ENCODE measurements around the gene RGPD5.
"Not testable (repeated sequence)": the region's sequence is repeated elsewhere in the genome, so short reads cannot be mapped to it uniquely, and the experiment has no call there.

RGPD5 gene

DNA sequence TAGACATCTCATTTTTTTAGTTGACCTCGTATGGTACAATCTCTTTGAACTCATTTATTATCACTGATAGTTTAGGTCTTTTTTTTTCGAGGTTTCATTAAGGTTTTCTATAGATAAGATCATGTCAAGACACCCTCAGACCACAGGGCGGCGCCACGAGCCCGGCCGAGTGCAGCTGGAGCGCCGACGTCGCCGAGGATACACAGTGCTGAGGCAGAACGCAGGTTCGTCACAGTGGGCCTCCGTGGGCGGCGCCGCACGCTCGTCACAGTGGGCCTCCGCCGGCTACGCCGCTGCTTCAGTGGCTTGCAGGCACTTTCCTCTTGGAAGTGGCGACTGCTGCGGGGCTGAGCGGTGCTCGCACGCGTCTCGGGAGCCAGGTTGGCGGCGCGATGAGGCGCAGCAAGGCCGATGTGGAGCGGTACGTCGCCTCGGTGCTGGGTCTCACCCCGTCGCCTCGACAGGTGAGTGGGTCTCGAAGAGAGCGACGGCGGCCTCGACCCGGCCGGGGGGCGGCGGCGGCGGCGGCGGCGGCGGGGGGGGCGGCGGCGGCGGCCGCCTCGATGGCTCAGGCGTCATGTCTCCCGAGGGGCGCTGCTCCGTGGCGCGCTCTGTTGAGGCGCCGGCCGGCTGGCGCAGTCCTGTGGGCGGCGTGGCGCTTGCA lies at the start of gene RGPD5:
Gene RGPD5 (plus strand): TSS at position 232 of the 664 bp plus-strand sequence. CDS start 161 bp downstream, at position 393.
- H3K4me3 ChIP-seq (replicated peaks in 1 of 2; ENCODE audit: low read depth in 2 of 2, low read length in 2 of 2); DNase-seq (ENCODE audit: low read depth in 2 of 2): not testable (repeated sequence)

DNA sequence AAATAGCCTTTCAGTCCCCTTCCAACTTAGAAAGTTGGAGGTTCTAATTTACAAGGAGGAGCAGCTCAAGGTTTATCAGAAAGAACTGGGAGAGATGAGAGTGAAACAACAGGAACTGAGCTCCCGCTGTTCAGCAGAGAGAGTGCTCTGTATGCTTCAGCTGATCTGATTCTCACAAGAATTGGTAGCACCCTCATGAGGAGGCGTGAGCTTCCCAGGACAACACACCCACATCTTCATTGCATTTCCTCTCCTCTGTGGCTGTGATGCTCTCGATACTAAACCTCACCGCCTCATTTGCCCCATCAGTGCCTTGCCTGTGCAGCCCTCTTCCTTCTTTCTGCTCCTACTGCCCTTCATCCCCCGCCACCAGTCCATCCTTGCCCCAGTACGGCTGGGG lies 42.5 kb upstream of the RGPD5 start:
- H3K4me3 ChIP-seq (replicated peaks in 1 of 2; ENCODE audit: low read depth in 2 of 2, low read length in 2 of 2); DNase-seq (ENCODE audit: low read depth in 2 of 2): not testable (repeated sequence)

DNA sequence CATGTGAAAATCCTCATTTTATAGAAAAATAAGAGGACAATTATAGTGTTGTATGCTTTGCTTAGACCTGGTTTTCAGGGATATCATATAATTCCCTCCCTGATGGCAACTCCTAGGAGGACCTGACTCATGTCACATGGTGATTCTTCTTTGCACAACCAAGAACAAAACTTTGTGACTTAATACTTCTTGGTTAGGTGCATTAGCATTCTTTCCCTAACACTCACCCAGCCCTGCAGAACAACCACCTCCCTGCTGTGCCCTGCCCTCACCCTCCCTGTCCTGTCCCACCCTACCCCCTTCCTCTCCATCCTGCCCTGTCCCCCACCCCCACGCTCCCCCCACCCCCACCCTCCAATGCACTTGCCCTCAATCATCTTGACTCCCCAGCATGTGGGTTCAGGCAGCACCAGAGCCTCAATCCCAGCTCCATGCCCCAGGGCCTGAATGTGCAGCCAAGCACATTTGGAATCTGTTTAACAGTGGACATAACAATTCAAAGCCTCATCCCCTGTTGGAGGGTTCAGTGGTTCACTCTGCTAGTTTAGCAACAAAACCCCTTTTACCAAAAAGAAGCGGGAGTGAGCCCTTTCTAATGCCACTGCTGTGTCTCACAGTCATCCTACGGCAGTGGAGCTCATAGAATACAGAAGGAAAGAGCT lies 36.8 kb upstream of the RGPD5 start:
- not testable (repeated sequence) for DNase-seq (ENCODE audit: low read depth in 2 of 2); H3K4me3 ChIP-seq (replicated peaks in 1 of 2; ENCODE audit: low read depth in 2 of 2, low read length in 2 of 2)

DNA sequence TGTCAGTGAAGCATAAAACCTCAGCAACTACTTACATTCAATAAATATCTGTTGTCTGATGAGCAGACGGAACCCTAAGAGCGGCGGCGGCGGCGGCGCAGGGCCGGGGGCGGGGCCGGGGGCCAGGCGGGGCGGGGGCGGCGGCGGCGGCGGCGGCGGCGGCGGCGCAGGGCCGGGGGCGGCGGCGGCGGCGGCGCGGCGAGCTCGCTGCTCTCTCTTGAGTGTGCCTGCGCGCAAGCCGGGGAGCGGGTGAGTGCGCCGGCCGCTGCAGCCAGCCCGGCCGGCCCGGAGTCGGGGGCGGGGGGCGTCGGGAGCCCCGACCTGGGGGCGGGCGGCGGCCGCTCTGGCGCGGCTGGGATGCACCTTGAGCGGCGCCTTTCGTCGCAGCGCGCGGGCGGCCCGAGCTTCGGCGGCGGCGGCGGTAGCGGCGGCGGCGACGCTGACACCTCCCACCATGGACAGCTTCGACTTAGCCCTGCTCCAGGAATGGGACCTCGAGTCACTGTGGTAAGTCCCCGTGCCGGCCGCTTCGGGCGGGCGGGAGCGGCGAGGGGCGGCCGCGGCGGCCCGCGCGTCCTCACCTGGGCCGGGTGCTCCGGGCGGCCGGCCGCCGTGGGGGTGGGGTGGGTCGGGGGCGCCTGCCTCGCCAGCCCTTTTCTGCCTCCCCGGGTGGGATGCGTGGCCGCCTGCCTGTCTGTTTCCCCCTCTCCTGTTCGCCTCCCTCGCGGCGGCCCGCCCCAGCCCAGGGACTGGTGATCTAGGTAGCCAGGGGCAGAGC lies 33.7 kb upstream of the RGPD5 start:
- not testable (repeated sequence) for H3K4me3 ChIP-seq (replicated peaks in 1 of 2; ENCODE audit: low read depth in 2 of 2, low read length in 2 of 2); DNase-seq (ENCODE audit: low read depth in 2 of 2)

DNA sequence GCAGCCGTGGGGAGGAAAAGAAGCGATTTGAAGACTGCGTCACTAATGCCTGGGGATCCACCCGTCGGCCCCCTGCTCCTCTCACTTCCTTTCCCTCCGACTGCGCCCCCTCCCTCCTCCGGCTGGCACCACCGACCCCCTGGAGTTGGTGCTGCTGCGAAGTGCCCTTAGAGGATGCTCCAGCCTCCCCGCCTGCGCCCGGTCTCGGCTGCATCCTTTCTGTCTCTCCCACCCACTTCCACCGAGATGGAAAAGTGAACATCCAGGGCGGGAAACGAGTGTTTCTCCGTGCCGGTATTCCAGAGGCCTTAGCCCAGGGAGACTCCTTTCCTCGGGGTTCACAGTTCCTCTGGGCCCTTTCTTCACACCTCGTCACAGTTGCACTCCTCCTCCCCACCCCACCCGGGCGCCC lies 33.1 kb upstream of the RGPD5 start:
- not testable (repeated sequence) for DNase-seq (ENCODE audit: low read depth in 2 of 2); H3K4me3 ChIP-seq (replicated peaks in 1 of 2; ENCODE audit: low read depth in 2 of 2, low read length in 2 of 2)

DNA sequence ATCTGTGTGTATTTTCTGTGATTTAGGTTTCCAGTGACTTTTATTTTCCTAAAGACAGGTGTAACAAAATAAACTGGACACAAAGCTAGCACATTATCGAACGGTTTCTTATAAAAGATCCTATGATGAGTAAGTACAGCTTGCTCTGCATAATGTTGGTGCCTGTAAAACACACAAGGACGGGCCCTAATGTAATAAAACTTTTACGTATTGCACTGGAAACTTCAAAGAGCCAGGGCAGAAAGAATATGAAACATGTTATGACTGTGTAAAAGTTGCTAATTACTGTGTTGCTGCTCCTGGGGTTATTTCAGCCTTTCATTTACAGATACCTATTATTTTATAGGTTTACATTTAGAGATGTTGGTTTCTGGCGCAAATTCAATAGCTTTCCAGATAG lies 32.1 kb upstream of the RGPD5 start:
- not testable (repeated sequence) for H3K4me3 ChIP-seq (replicated peaks in 1 of 2; ENCODE audit: low read depth in 2 of 2, low read length in 2 of 2); DNase-seq (ENCODE audit: low read depth in 2 of 2)

DNA sequence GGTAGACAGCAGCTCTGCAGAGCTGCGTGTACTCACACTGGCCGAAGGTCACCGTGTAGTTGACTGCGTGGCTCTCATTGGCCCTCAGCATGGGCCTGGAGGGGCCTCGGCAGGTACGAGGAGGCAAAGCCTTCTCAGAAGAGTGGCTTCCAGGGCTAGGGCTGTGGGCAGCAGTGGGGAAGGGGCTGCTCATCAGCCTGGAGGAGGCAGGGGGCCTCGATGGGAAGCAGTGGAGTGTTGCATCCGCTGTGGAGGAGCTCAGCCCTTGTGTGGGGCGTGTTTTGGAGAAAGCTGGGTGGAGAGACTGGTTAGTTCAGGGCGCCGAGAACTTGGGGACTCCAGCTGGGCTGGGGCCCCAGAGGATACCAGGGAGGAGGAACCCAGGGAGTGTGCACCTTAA lies 28.0 kb upstream of the RGPD5 start:
- H3K4me3 ChIP-seq (replicated peaks in 1 of 2; ENCODE audit: low read depth in 2 of 2, low read length in 2 of 2); DNase-seq (ENCODE audit: low read depth in 2 of 2): not testable (repeated sequence)

DNA sequence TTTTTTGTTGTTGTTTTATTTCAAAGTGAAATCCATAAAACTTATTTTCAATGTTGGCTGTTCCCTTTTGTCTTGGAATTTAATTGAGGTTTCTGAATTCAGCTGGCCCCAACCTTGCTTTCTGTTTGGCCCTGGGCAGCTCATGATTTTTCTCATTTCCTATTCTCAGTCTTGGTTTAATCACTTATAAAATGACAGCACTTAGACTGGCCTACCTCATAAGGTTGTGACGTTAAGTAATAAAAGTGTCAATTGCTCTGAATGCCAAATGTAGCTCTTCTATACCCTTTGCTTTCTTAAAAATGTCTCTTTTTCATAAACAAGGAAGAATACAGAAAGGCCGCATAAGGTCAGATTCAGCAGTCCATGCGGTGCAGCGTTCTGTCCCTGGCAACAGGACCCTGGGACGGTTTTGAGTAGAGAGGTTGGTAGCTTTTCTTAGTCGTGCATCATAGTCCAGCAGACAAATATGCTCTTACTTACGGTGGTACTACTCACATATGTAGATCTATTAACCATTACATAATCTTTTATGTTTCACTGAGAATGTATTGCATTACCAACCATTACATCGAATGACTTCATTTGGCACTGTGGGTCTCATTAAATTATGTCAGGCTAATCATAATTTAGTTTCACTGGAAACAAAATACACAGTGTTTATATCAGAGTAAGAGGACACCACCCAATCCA lies 27.1 kb upstream of the RGPD5 start:
- not testable (repeated sequence) for DNase-seq (ENCODE audit: low read depth in 2 of 2); H3K4me3 ChIP-seq (replicated peaks in 1 of 2; ENCODE audit: low read depth in 2 of 2, low read length in 2 of 2)

DNA sequence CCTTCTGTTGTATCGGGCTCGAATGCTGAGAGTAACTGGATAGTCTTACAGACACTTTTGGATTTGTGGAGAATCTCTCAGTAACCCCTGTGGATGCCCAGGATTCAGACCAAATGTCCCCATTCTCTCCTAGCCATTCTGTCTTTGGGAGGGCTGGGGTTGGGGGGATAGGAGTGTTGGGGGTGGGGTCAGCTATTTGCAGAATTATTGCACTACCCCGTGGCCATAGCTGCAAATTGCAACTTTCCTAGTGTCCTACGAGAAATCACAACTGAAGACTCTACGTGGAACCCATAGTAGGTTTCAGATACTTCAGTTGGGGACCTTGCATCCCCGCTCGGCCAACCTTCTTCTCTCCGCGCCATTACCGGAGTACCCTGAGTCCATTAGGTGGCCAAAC lies 25.2 kb upstream of the RGPD5 start:
- not testable (repeated sequence) for DNase-seq (ENCODE audit: low read depth in 2 of 2); H3K4me3 ChIP-seq (replicated peaks in 1 of 2; ENCODE audit: low read depth in 2 of 2, low read length in 2 of 2)

DNA sequence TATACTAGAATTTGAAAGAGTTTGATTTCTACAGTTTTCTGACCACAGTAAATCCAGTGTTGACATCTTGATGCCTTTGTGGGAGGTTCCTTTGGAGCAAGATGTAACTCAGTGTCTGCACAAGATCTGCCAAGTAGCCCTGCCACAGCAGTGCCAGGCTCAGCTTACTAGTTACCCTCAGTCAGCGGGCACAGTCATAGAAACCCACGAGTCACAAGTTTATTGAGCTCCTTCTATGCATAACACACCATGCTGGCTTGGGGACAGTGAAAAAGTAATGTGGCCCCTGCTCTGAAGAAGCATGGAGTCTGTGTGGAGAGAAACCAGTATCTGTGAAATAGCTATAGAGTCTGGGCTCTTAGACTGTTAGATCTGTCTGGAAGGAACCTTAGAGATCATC lies 15.0 kb upstream of the RGPD5 start:
- H3K4me3 ChIP-seq (replicated peaks in 1 of 2; ENCODE audit: low read depth in 2 of 2, low read length in 2 of 2); DNase-seq (ENCODE audit: low read depth in 2 of 2): not testable (repeated sequence)

DNA sequence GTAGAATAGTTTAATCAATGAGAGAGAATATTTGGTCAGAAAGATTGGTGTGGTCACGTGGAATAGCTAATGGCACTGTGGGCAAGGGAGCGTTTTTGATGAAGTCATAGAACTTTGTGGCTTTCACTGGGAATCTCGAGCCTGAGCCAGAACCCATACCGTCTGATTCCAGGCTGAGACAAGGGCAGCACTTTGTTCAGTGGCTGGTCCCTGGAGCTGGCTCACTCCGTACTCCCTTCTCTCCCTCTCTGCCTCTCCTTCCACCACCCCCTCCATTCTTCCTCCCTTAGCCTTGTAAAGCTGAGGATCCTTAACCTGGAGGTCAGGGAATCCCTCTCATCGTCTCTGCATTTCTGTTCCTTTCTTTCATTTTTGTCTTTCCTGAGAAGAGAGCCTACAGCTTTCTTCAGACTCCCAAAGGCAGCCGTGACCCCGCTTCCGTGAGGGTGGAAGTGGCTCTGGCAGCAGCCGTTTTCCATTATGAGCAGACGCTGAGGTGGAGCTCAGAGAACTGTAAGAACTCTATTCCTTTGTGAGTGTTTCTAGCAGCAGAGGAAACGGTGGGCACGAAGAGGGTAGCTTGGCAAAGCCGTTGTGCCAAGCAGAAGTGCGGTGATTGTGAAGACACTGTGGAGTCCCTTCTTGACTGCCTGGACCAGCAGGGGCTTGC lies 12.8 kb upstream of the RGPD5 start:
- not testable (repeated sequence) for DNase-seq (ENCODE audit: low read depth in 2 of 2)

DNA sequence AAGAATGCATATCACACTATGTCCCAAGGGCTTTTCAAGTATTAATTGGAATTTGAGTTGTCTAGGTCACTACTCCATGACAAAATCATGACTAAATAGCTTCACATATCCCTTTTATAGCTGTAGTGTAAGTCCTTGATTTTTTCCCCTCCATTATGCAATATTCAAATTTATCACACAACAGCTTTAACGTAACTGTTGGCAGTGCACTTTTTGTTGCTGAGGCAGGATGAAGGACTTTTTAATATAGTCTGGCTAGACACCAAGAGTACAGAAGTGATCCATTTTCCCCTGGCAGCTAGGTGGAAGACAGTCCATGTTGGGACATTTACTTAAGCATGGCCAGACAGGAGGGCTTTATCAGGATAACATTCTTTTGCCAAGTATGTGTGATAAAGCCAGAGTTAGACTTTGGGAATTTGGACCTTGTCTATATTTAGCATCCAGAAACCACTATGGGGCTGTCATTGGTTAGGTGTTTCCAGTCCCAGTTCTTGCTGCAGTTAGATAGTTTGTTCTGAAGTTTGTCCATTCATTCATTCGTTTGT lies 11.6 kb upstream of the RGPD5 start:
- not testable (repeated sequence) for H3K4me3 ChIP-seq (replicated peaks in 1 of 2; ENCODE audit: low read depth in 2 of 2, low read length in 2 of 2); DNase-seq (ENCODE audit: low read depth in 2 of 2)

More for the DNA sequence above, 12.8 kb upstream of the RGPD5 start:
- not testable (repeated sequence) for H3K4me3 ChIP-seq (replicated peaks in 1 of 2; ENCODE audit: low read depth in 2 of 2, low read length in 2 of 2)

DNA sequence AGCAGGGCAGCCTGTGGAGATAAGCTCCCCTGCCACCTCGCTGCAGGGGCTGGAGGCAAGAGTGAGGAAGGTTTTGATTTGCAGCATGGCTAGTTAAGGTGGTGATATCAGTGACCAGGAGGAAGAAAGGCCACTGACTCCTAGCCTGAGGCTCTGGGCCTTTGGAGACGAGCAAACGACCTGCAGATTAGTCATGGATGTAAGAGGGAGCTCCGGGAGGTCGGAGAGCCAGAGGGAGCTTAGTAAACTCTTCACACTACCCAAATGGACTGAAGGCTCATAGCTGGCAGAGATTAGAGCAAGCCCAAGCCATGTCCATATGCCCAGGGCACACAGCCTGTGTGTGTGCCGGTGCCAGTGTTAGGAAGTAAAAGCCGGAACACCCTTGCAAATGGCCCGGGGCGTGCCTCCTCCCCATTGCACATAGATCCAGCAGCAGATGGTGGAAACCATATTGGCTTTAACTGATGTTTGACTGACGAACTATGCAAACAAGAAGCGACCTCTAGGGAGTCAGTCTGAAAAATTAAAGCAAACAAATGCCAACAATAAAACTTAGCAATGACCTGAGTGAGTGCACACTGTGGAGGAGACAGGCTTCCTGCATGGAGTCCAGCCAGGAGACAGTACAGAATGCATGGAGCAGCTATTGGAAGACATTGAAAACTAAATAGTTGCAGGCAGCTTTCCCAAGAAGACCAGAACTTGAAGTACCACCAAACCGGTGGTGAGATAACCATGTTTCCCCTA lies 2.4 kb upstream of the RGPD5 start:
- not testable (repeated sequence) for DNase-seq (ENCODE audit: low read depth in 2 of 2)

DNA sequence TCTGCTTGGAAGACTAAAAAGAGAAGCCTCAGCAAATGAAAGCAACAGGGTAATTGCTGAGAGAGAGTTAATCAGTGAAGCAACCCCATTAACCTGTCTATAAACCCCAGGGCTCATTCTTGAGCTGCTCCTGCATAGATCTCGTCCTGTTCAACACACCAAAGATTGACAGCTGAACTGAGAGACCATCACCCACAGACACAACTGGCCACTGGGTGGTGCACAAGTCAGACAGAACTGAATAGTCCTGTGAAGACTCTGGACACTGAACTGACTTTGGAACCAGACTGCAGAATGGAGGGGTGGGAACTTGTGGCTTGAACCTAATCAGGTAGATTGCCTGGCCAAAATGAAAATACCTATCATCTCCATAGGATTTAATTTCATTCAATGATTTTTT lies 1.4 kb upstream of the RGPD5 start:
- not testable (repeated sequence) for H3K4me3 ChIP-seq (replicated peaks in 1 of 2; ENCODE audit: low read depth in 2 of 2, low read length in 2 of 2); DNase-seq (ENCODE audit: low read depth in 2 of 2)

More for the DNA sequence above, 2.4 kb upstream of the RGPD5 start:
- H3K4me3 ChIP-seq (replicated peaks in 1 of 2; ENCODE audit: low read depth in 2 of 2, low read length in 2 of 2), result not testable (repeated sequence)

DNA sequence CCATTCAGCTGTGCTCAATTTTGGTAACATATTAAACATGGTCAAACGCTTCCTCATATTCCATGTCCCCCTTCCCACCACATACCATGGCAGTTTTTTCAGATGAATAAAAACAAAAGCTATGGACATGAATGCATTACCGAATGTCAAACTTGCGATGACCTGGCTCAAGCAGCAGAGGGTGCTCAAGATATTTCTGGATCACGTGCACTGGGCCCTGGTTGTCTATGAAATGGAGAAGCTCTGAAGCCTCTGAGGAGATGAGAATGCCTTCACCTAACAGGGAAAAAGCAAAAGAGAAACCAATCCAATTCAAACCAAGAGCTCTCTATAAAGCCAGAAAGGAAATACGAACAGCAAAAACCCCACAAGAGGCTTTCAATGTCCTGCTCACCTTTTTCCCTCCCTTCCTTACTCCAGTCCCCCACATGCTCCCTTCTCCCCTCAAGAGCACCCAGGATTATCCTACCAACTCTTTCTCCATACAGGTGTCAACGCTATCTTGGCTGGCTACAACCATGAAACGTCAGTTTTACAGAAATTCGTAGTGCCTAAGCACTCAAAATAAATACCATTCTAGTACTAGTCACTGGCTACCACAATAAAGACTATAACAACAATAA lies 77.1 kb downstream of the RGPD5 start:
- not testable (repeated sequence) for DNase-seq (ENCODE audit: low read depth in 2 of 2); H3K4me3 ChIP-seq (replicated peaks in 1 of 2; ENCODE audit: low read depth in 2 of 2, low read length in 2 of 2)

DNA sequence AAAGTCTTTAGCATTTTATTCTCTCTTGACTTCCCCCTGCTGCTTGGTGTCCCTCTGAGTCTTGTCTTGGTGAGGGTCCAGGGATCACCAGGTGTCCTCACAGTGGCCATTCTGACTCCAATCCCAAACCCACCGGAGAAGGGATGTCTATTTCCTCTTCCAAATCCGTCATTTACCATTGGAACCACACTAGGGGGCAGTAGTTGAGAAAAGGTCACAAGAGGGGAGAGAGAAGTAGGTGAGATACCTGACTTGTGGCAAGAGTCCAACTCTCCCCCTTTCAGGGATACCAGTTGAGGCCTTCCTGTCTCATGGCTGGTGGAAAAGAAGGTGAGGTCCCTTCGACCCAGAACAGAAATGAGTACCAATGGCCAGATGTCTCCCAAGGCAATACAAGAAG lies 82.5 kb downstream of the RGPD5 start:
- DNase-seq (ENCODE audit: low read depth in 2 of 2); H3K4me3 ChIP-seq (replicated peaks in 1 of 2; ENCODE audit: low read depth in 2 of 2, low read length in 2 of 2): not testable (repeated sequence)
